H1 (cell line): Measurements from ENCODE around the gene LEPR.
"Not testable (repeated sequence)": the region's sequence is repeated elsewhere in the genome, so short reads cannot be mapped to it uniquely, and the experiment has no call there.

Experiments
- BRCA1 ChIP-seq: IDR thresholded peaks from 2 replicates; pipeline ENCODE4 v1.6.1; 2012; ENCODE audit warnings: low read depth, low read length, improper control_type of control experiment
- CEBPB ChIP-seq: IDR thresholded peaks from 2 replicates; pipeline ENCODE4 v1.6.1; 2012; ENCODE audit warnings: low read depth, low read length
- CHD1 ChIP-seq: IDR thresholded peaks from 2 replicates; pipeline ENCODE4 v1.6.1; 2012; ENCODE audit warnings: low read depth, low read length, improper control_type of control experiment
- GABPA ChIP-seq: IDR thresholded peaks from 2 replicates; pipeline ENCODE4 v1.6.1; 2011; ENCODE audit warnings: mild to moderate bottlenecking, low read length, moderate library complexity, borderline replicate concordance; ENCODE audit not compliant: insufficient read depth
- JUN ChIP-seq: IDR thresholded peaks from 2 replicates; pipeline ENCODE4 v1.6.1; 2011; ENCODE audit warnings: low read depth, mild to moderate bottlenecking, improper control_type of control experiment, low read length
- KDM5A ChIP-seq: fragments of 200-600 bp; IDR thresholded peaks from 2 replicates; pipeline ENCODE4 v1.7.1; 2012; ENCODE audit warnings: mild to moderate bottlenecking, low read length, inconsistent platforms, mixed read lengths
- MAFK ChIP-seq: IDR thresholded peaks from 2 replicates; pipeline ENCODE4 v1.6.1; 2012; ENCODE audit warnings: low read depth, mild to moderate bottlenecking, improper control_type of control experiment, low read length
- POLR2AphosphoS5 ChIP-seq: IDR thresholded peaks from 2 replicates; pipeline ENCODE4 v1.6.1; 2011; ENCODE audit warnings: low read depth, low read length
- SP2 ChIP-seq: IDR thresholded peaks from 2 replicates; pipeline ENCODE4 v1.6.1; 2012; ENCODE audit warnings: mild to moderate bottlenecking, low read length, inconsistent platforms
- SRF ChIP-seq: IDR thresholded peaks from 2 replicates; pipeline ENCODE4 v1.6.1; 2011; ENCODE audit warnings: mild to moderate bottlenecking, low read depth, low read length, moderate library complexity
- TAF1 ChIP-seq: IDR thresholded peaks from 2 replicates; pipeline ENCODE4 v1.6.1; 2011; ENCODE audit warnings: mild to moderate bottlenecking, low read depth, low read length
- TF ChIP-seq, protein P1 (sequence below), 3 experiments: IDR thresholded peaks; 1 replicate in 2 of 3; 2 replicates in 1 of 3; pipeline versions ENCODE4 v1.5.1 to v1.6.1; 2011; ENCODE audit warnings: low read length in 3 of 3, mild to moderate bottlenecking in 3 of 3, inconsistent platforms in 2 of 3, low read depth in 1 of 3, moderate library complexity in 1 of 3; ENCODE audit not compliant: insufficient read depth in 1 of 3; ENCODE audit errors: control extremely low read depth in 1 of 3
- TF ChIP-seq, protein P2 (sequence below): IDR thresholded peaks from 2 replicates; pipeline ENCODE4 v1.6.1; 2011; ENCODE audit warnings: low read length, improper control_type of control experiment

GRCh38 chr1:65465837-65466236, 45.4 kb downstream of the LEPR start:
- TF ChIP-seq GABPA, JUN, SP2, TAF1, MAFK, BRCA1, KDM5A, POLR2AphosphoS5, CHD1, SRF, CEBPB: not testable (repeated sequence)
- TF ChIP-seq, protein P1, sequence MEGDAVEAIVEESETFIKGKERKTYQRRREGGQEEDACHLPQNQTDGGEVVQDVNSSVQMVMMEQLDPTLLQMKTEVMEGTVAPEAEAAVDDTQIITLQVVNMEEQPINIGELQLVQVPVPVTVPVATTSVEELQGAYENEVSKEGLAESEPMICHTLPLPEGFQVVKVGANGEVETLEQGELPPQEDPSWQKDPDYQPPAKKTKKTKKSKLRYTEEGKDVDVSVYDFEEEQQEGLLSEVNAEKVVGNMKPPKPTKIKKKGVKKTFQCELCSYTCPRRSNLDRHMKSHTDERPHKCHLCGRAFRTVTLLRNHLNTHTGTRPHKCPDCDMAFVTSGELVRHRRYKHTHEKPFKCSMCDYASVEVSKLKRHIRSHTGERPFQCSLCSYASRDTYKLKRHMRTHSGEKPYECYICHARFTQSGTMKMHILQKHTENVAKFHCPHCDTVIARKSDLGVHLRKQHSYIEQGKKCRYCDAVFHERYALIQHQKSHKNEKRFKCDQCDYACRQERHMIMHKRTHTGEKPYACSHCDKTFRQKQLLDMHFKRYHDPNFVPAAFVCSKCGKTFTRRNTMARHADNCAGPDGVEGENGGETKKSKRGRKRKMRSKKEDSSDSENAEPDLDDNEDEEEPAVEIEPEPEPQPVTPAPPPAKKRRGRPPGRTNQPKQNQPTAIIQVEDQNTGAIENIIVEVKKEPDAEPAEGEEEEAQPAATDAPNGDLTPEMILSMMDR (IDR thresholded peaks at IDR 0.05; ENCODE audit: control extremely low read depth in 1 of 3, insufficient read depth in 1 of 3, low read depth in 1 of 3, low read length in 3 of 3): not testable (repeated sequence)
- TF ChIP-seq, protein P2, sequence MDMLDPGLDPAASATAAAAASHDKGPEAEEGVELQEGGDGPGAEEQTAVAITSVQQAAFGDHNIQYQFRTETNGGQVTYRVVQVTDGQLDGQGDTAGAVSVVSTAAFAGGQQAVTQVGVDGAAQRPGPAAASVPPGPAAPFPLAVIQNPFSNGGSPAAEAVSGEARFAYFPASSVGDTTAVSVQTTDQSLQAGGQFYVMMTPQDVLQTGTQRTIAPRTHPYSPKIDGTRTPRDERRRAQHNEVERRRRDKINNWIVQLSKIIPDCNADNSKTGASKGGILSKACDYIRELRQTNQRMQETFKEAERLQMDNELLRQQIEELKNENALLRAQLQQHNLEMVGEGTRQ: not testable (repeated sequence)
